Measurements from ENCODE around the gene EPHA8. TPM values are rescaled to one million over a fixed set of nuclear protein-coding genes. Genes with fewer than 3 reads are reported as not detected.

Gene EPHA8
- total RNA-seq, 1 experiment from 2014 or later, result not detected

- no TSS peak for BruUV-seq (replicated peaks)
- TF ChIP-seq EZH2 (IDR thresholded peaks at IDR 0.05; ENCODE audit: low read depth) (no peak), CTCF (conservative IDR thresholded peaks at IDR 0.05) (no peak)
- no peaks in the 10 kb centered on the region for H3F3A ChIP-seq (ENCODE audit: insufficient read depth, low read depth)
- ChIA-PET POLR2A (ENCODE audit: unreplicated experiment) (no interaction called here), CTCF (no interaction called here)
- H3K36me3 ChIP-seq (ENCODE audit: low read depth), result no peaks in the 10 kb centered on the region
- no peak overlapping the region for H3K27ac ChIP-seq
- no peak overlapping the region for H3K4me3 ChIP-seq
- no peaks in the 10 kb centered on the region for H3K9me3 ChIP-seq (ENCODE audit: insufficient read depth, low read depth)
- no peaks in the 10 kb centered on the region for H3K27me3 ChIP-seq (ENCODE audit: insufficient read depth, low read depth)
- H3K9me2 ChIP-seq (ENCODE audit: insufficient read depth), result no peaks in the 10 kb centered on the region
- H4K20me1 ChIP-seq (ENCODE audit: insufficient read depth), result no peaks in the 10 kb centered on the region
- no peaks in the 10 kb centered on the region for H3K79me2 ChIP-seq (ENCODE audit: low read depth)
- no peaks in the 10 kb centered on the region for H3K4me1 ChIP-seq (replicated peaks; ENCODE audit: insufficient read depth)
- H2AFZ ChIP-seq, result no peak overlapping the region
- intact Hi-C loops (cut with micrococcal nuclease; ENCODE audit: unreplicated experiment), result no loop called here
- H3K4me2 ChIP-seq, result no peak overlapping the region
- no peak for DNase-seq
Measured at GRCh38 chr1:22522221-22522743, 41.0 kb upstream of the EPHA8 start.

GRCh38 chr1:22524481-22524880 lies 38.8 kb upstream of the EPHA8 start:
- H3K79me2 ChIP-seq (ENCODE audit: low read depth), result no peaks in the 10 kb centered on the region
- no peak overlapping the region for H2AFZ ChIP-seq
- no TSS peak for BruUV-seq (replicated peaks)
- H3K27ac ChIP-seq, result no peak overlapping the region
- H4K20me1 ChIP-seq (ENCODE audit: insufficient read depth), result no peaks in the 10 kb centered on the region
- no peak overlapping the region for H3K4me3 ChIP-seq
- H3K36me3 ChIP-seq (ENCODE audit: low read depth), result no peaks in the 10 kb centered on the region
- CTCF ChIA-PET, result no interaction called here
- no peaks in the 10 kb centered on the region for H3K4me1 ChIP-seq (replicated peaks; ENCODE audit: insufficient read depth)
- intact Hi-C loops (cut with micrococcal nuclease; ENCODE audit: unreplicated experiment), result no loop called here
- no peaks in the 10 kb centered on the region for H3F3A ChIP-seq (ENCODE audit: insufficient read depth, low read depth)
- POLR2A ChIA-PET (ENCODE audit: unreplicated experiment), result no interaction called here
- TF ChIP-seq CTCF (conservative IDR thresholded peaks at IDR 0.05), result no peak
- no peak for TF ChIP-seq EZH2 (IDR thresholded peaks at IDR 0.05; ENCODE audit: low read depth)
- H3K27me3 ChIP-seq (ENCODE audit: insufficient read depth, low read depth), result no peaks in the 10 kb centered on the region
- no peak for DNase-seq
- H3K4me2 ChIP-seq, result no peak overlapping the region
- H3K9me2 ChIP-seq (ENCODE audit: insufficient read depth), result no peaks in the 10 kb centered on the region
- H3K9me3 ChIP-seq (ENCODE audit: insufficient read depth, low read depth), result no peaks in the 10 kb centered on the region

- BruUV-seq (replicated peaks), result no TSS peak
- Histone ChIP-seq H2AFZ (no peak overlapping the region), H3K79me2 (ENCODE audit: low read depth) (no peaks in the 10 kb centered on the region), H3K36me3 (ENCODE audit: low read depth) (no peaks in the 10 kb centered on the region), H3K27me3 (ENCODE audit: insufficient read depth, low read depth) (no peaks in the 10 kb centered on the region), H3K4me2 (no peak overlapping the region), H3K4me3 (no peak overlapping the region), H3K27ac (no peak overlapping the region), H3K4me1 (replicated peaks; ENCODE audit: insufficient read depth) (no peaks in the 10 kb centered on the region), H3K9me2 (ENCODE audit: insufficient read depth) (no peaks in the 10 kb centered on the region), H3F3A (ENCODE audit: insufficient read depth, low read depth) (no peaks in the 10 kb centered on the region), H4K20me1 (ENCODE audit: insufficient read depth) (no peaks in the 10 kb centered on the region), H3K9me3 (ENCODE audit: insufficient read depth, low read depth) (no peaks in the 10 kb centered on the region)
- CTCF ChIA-PET, result no interaction called here
- intact Hi-C loops (cut with micrococcal nuclease; ENCODE audit: unreplicated experiment), result no loop called here
- no peak for DNase-seq
- no peak for TF ChIP-seq EZH2 (IDR thresholded peaks at IDR 0.05; ENCODE audit: low read depth)
- no peak for TF ChIP-seq CTCF (conservative IDR thresholded peaks at IDR 0.05)
- POLR2A ChIA-PET (ENCODE audit: unreplicated experiment), result no interaction called here
Measured at GRCh38 chr1:22525211-22525610, 38.1 kb upstream of the EPHA8 start.
